ENCODE results near the gene CBX5. TPM values are rescaled to one million over a fixed set of nuclear protein-coding genes. Genes with fewer than 3 reads are reported as not detected.

The CBX5 gene
- total and polyA plus RNA-seq, 2 of the 8 experiments (the other 6 are each of a cell fraction or from before 2014, with no cell fraction given): 62.4 to 231 TPM

DNA sequence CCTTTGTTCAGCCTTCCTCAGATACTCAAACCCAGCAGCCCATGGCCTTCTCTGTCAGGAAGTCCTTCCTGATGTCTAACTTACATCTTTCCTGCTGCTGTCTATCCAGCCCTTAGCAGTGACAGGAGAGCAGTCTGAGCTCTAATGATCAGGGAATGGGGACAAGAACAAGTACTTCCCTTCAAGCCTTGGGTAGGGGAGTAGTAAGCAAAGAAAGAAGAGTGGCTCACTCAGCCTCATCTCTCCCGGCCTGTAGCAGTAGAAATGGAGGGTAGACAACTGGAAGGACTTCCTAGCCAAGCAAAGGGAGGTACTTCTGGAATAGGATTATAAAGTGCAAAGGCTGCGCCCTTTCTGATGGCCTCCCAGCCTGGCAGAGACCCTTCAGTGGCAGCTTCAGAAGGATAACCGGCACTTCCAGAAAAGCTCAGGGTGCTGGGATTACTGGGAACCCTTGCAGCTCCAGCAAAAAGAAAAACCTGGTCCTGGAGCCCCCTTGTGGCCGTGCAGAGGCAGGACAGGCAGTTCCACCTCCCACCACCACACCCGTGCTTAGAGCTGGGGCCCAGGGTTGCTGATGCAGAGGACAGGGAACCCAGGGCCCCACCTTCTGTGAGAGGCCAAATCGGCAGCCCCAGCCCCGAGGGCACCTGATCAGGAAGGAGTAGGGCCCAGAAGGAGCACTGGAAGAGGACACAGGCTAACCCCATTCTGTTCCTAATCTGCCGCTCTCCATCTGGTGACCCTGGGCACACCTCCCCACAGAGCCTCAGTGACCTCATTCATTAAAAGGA is 78.7 kb downstream of the CBX5 start:
- no peak overlapping the region for H2AK5ac ChIP-seq (ENCODE audit: low read depth, low read length)
- no peak overlapping the region for H2BK5ac ChIP-seq (ENCODE audit: low read depth, low read length)
- no peak for FAIRE-seq
- H4K20me1 ChIP-seq (replicated peaks in 1 of 2; ENCODE audit: control insufficient read depth in 1 of 2, insufficient read depth in 2 of 2, low read length in 2 of 2): no peaks in the 10 kb centered on the region
- H3K4me3 ChIP-seq (ENCODE audit: extremely low read depth in 1 of 4, insufficient read depth in 2 of 4, low read depth in 3 of 4, low read length in 4 of 4): no peak overlapping the region
- no peak overlapping the region for H4K5ac ChIP-seq (ENCODE audit: insufficient read length, low read depth, low read length)
- no peak overlapping the region for H3K27ac ChIP-seq (ENCODE audit: low read depth, low read length)
- no peaks in the 10 kb centered on the region for H3K79me1 ChIP-seq (ENCODE audit: low read depth, low read length)
- H2AFZ ChIP-seq (ENCODE audit: low read length): no peak overlapping the region
- no peak overlapping the region for H3K18ac ChIP-seq (ENCODE audit: extremely low read depth, low read length)
- no peak overlapping the region for H3K4ac ChIP-seq (replicated peaks; ENCODE audit: insufficient read length, low read depth, low read length)
- H3K4me1 ChIP-seq (replicated peaks in 1 of 4; ENCODE audit: control insufficient read depth in 3 of 4, insufficient read depth in 4 of 4, low read length in 3 of 4): peaks cover 0 to 5% (median 0%) of the 10 kb centered on the region in 4 experiments; a peak in 3 of 7 replicates
- no peak overlapping the region for H2BK20ac ChIP-seq (ENCODE audit: low read length)
- ChIA-PET CTCF (ENCODE audit: partially characterized antibody) (interaction anchor here (0.6 to 20.1 kb wide), 53 partner anchors 7 to 585 kb away, joined by 3 to 339 read pairs (median 6); partner anchors contain the start of genes HOXC10, HOXC4, HOXC5 and HOXC6), POLR2A (ENCODE audit: partially characterized antibody) (interaction anchor here (1.1 kb wide), 1 partner anchor 63 kb away, joined by 3 read pairs; no protein-coding TSS in a partner anchor)
- no peak overlapping the region for H2BK15ac ChIP-seq (ENCODE audit: low read length)
- H3K4me2 ChIP-seq (ENCODE audit: insufficient read depth in 1 of 2, low read depth in 2 of 2, low read length in 2 of 2): no peak overlapping the region
- H3K23ac ChIP-seq (ENCODE audit: insufficient read length): no peak overlapping the region
- no peak overlapping the region for H3K14ac ChIP-seq (ENCODE audit: insufficient read length)
- peak in 1 of 2 experiments; percentile 90 for DNase-seq (ENCODE audit: low read depth in 1 of 2, low spot score in 2 of 2)
- H4K8ac ChIP-seq (ENCODE audit: extremely low read depth, insufficient read depth, low read length): no peak overlapping the region; the same call in 1 of the 2 replicates
- no peak overlapping the region for H2BK120ac ChIP-seq (replicated peaks; ENCODE audit: low read depth, low read length)
- H3K56ac ChIP-seq (replicated peaks; ENCODE audit: insufficient read length, low read depth, low read length): no peak overlapping the region
- no peaks in the 10 kb centered on the region for H3K23me2 ChIP-seq (ENCODE audit: low read depth, low read length)
- H3K36me3 ChIP-seq (ENCODE audit: control insufficient read depth in 2 of 4, insufficient read depth in 4 of 4, low read length in 3 of 4): no peaks in the 10 kb centered on the region
- H2BK12ac ChIP-seq (ENCODE audit: low read depth, low read length): no peak overlapping the region
- H3K9me3 ChIP-seq (ENCODE audit: insufficient read depth in 2 of 2, low read depth in 1 of 2, low read length in 1 of 2): no peaks in the 10 kb centered on the region
- H3K79me2 ChIP-seq (ENCODE audit: control insufficient read depth in 1 of 2, insufficient read depth in 2 of 2, low read length in 2 of 2): no peaks in the 10 kb centered on the region
- H4K91ac ChIP-seq (replicated peaks; ENCODE audit: insufficient read length, low read length): no peak overlapping the region
- H3K9ac ChIP-seq (replicated peaks in 1 of 4; ENCODE audit: extremely low read depth in 1 of 4, low read depth in 3 of 4, low read length in 3 of 4): no peak overlapping the region
- WGBS, 2 experiments (ENCODE audit: extremely low coverage in 1 of 2, insufficient coverage in 1 of 2, insufficient read length in 1 of 2, insufficient replicate concordance in 2 of 2, low coverage in 1 of 2, low lambda C conversion rate in 2 of 2, missing lambda C conversion rate in 1 of 2): 30% methylated on average over 7 of the region's 8 CpGs; no CpG with 5 or more reads in 1 of the 2 experiments
- peaks cover 6 to 61% (median 39%) of the 10 kb centered on the region in 4 experiments for H3K27me3 ChIP-seq (replicated peaks in 1 of 4; ENCODE audit: control insufficient read depth in 3 of 4, extremely low read depth in 1 of 4, insufficient read depth in 3 of 4, low read length in 3 of 4)
- TF ChIP-seq CBX5 (IDR thresholded peaks at IDR 0.05; ENCODE audit: low read depth, low read length) (no peak), RNF2 (IDR thresholded peaks at IDR 0.05; ENCODE audit: borderline replicate concordance, low read depth, low read length, missing control alignments, poor library complexity, severe bottlenecking) (no peak), CHD1 (IDR thresholded peaks at IDR 0.05; ENCODE audit: low read depth, low read length) (no peak), SIX5 (IDR thresholded peaks at IDR 0.05; ENCODE audit: low read depth, low read length) (no peak), CREB1 (IDR thresholded peaks at IDR 0.05) (no peak), MAFK (IDR thresholded peaks at IDR 0.05; ENCODE audit: low read depth, low read length) (no peak), POU5F1 (IDR thresholded peaks at IDR 0.05; ENCODE audit: low read depth, low read length) (no peak), YY1 (IDR thresholded peaks at IDR 0.05; ENCODE audit: low read depth, low read length) (no peak), SP4 (IDR thresholded peaks at IDR 0.05; ENCODE audit: low read length) (no peak)
- TF ChIP-seq, protein P1, sequence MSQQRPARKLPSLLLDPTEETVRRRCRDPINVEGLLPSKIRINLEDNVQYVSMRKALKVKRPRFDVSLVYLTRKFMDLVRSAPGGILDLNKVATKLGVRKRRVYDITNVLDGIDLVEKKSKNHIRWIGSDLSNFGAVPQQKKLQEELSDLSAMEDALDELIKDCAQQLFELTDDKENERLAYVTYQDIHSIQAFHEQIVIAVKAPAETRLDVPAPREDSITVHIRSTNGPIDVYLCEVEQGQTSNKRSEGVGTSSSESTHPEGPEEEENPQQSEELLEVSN (IDR thresholded peaks at IDR 0.05): no peak
